HFFc6 (cell line): ENCODE measurements around the gene TAMM41. TPM values are rescaled to one million over a fixed set of nuclear protein-coding genes. Genes with fewer than 3 reads are reported as not detected.
"Not testable (repeated sequence)": the region's sequence is repeated elsewhere in the genome, so short reads cannot be mapped to it uniquely, and the experiment has no call there.

Experiments
- DNase-seq: peaks from one replicate; pipeline ENCODE4 v3.0.0-alpha.2; 2018
- H3K27ac Mint-ChIP-seq: 2 replicates; pipeline ENCODE4 v1.8.0; 2020; ENCODE audit warnings: mild to moderate bottlenecking, mixed read lengths
- H3K27me3 Mint-ChIP-seq: 2 replicates; pipeline ENCODE4 v1.8.0; 2021; ENCODE audit warnings: mild to moderate bottlenecking, moderate library complexity, mixed read lengths; ENCODE audit not compliant: insufficient read depth
- H3K36me3 Mint-ChIP-seq: 2 replicates; pipeline ENCODE4 v1.8.0; 2021; ENCODE audit warnings: low read depth, mixed read lengths
- H3K4me1 Mint-ChIP-seq: 2 replicates; pipeline ENCODE4 v1.8.0; 2020; ENCODE audit warnings: low read depth, mixed read lengths
- H3K4me3 Mint-ChIP-seq: 2 replicates; pipeline ENCODE4 v1.8.0; 2020; ENCODE audit warnings: mild to moderate bottlenecking, moderate library complexity, mixed read lengths
- H3K9me3 Mint-ChIP-seq: 2 replicates; pipeline ENCODE4 v1.8.0; 2020; ENCODE audit warnings: mild to moderate bottlenecking, mixed read lengths
- total RNA-seq, 6 experiments: library from RNA; stranded (reverse); fragmentation: NEBNext Ultra II Directional; extraction: Animal tissue kit (Norgen Biotek cat#: 25700); gene quantifications; 2 replicates in 1 of 6; 3 replicates in 5 of 6; pipeline ENCODE4 v1.2.3, GENCODE V29; 2021
- TF ChIP-seq, protein P1 (sequence below): fragments of 200-600 bp; sonication (generic); IDR thresholded peaks from 2 replicates; pipeline ENCODE4 v1.5.0; 2021; ENCODE audit warnings: antibody characterized with exemption, mild to moderate bottlenecking

TAMM41 gene
- total RNA-seq, 6 experiments from 2014 or later: 11.5 to 16.3 (median 14.9) TPM

DNA sequence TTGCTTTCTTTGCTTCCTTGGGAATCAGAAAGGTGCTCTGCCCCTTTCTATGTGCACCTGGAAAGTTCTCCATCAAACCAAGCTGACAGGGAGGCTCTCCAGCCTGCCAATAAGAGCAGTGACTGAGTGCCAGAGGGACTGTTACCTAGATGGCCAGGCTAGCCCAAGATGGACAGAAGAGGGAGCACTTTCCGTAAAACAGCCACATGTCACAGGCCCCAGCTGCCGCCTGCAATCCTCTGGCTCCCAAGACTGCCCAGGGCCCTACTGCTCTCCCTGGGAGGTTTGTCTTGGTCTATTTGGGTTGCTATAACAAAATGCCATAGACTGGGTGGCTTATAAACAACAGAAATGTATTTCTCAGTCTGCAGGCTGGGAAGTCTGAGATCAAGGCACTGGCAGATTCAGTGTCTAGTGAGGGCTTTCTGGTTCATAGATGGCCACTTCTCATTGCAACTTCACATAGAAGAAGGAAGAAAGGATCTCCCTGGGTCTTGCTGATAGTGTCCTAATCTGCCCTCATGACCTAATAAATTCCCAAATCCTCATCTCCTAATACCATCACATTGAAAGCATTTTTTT lies 72.3 kb downstream of the TAMM41 start:
- DNase-seq: peak; percentile 51
- H3K4me3 Mint-ChIP-seq: no peak overlapping the region
- H3K27me3 Mint-ChIP-seq: peaks cover 3% of the 10 kb centered on the region
- peaks cover 32% of the 10 kb centered on the region for H3K4me1 Mint-ChIP-seq
- no peaks in the 10 kb centered on the region for H3K9me3 Mint-ChIP-seq
- TF ChIP-seq, protein P1, sequence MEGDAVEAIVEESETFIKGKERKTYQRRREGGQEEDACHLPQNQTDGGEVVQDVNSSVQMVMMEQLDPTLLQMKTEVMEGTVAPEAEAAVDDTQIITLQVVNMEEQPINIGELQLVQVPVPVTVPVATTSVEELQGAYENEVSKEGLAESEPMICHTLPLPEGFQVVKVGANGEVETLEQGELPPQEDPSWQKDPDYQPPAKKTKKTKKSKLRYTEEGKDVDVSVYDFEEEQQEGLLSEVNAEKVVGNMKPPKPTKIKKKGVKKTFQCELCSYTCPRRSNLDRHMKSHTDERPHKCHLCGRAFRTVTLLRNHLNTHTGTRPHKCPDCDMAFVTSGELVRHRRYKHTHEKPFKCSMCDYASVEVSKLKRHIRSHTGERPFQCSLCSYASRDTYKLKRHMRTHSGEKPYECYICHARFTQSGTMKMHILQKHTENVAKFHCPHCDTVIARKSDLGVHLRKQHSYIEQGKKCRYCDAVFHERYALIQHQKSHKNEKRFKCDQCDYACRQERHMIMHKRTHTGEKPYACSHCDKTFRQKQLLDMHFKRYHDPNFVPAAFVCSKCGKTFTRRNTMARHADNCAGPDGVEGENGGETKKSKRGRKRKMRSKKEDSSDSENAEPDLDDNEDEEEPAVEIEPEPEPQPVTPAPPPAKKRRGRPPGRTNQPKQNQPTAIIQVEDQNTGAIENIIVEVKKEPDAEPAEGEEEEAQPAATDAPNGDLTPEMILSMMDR: peak; percentile 76
- peaks cover 2% of the 10 kb centered on the region; the same call in 1 of the 2 replicates for H3K36me3 Mint-ChIP-seq
- no peak overlapping the region for H3K27ac Mint-ChIP-seq

DNA sequence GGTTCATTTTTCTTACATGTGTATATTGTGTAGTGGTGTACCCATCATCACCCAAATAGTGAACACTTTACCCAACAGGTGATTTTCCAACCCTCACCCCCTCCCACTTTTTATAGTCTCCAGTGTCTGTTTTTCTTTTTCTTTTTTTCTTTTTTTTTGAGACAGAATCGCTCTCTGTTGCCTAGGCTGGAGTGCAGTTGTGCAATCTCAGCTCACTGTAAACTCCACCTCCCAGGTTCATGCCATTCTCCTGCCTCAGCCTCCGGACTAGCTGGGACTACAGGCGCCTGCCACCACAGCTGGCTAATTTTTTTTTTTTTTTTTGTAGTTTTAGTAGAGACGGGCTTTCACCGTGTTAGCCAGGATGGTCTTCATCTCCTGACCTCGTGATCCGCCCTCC lies 74.8 kb downstream of the TAMM41 start:
- H3K9me3 Mint-ChIP-seq, H3K36me3 Mint-ChIP-seq, H3K27me3 Mint-ChIP-seq: not testable (repeated sequence)
- peak; percentile 39 for DNase-seq
- H3K4me3 Mint-ChIP-seq: peak overlapping the region; percentile 41; the same call in 1 of the 2 replicates
- peak overlapping the region; percentile 57 for H3K27ac Mint-ChIP-seq
- H3K4me1 Mint-ChIP-seq: peaks cover 32% of the 10 kb centered on the region

DNA sequence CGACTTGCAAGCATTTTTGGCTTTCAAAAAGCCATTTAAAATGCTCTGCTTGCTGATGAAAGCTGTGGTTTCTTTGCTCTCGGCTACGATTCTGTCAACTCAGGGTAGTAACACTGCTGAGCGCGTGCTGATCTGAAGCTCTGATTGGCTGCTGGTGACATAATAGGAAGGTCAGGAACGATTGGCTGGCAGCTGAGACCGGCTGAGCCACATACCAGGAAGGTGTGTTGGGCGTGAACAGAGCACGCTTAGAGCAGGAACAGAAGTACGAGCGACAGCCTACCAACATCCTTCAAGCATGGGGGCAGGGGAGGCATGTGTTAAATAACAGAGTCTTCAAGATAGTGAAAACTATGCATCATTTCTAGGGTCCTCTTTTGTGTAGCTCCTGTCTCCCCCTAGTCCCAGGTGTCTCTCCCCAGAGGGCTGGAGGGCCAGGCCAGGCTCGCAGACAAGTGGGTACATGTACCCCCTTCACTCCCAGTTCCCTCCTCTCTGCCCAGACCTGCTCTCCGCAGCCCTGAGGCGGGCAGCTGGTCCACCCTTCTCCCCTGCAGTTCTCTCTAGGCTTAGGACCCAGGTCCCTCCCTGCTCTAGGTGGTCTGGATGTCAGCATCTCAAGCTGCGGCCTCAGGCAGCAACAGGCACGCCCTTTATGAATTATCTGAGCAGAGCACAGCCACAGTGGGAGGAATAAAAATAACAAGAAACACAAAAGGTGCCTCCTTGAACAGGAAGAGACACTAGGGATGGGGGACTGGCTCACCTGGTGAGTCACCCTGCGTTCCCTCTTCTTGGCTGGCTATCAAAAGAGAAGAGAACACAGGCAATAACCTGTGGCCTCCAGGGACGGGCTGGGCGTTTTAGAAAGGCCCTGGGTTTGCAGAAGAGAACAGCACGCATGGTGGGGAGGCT lies 76.0 kb downstream of the TAMM41 start:
- H3K27ac Mint-ChIP-seq: peak overlapping the region; percentile 48
- TF ChIP-seq, protein P1: no peak
- DNase-seq: peak; percentile 83
- no peaks in the 10 kb centered on the region for H3K9me3 Mint-ChIP-seq
- H3K36me3 Mint-ChIP-seq: no peaks in the 10 kb centered on the region
- peaks cover 8% of the 10 kb centered on the region for H3K27me3 Mint-ChIP-seq
- H3K4me3 Mint-ChIP-seq: peak overlapping the region; percentile 47
- peaks cover 32% of the 10 kb centered on the region for H3K4me1 Mint-ChIP-seq

DNA sequence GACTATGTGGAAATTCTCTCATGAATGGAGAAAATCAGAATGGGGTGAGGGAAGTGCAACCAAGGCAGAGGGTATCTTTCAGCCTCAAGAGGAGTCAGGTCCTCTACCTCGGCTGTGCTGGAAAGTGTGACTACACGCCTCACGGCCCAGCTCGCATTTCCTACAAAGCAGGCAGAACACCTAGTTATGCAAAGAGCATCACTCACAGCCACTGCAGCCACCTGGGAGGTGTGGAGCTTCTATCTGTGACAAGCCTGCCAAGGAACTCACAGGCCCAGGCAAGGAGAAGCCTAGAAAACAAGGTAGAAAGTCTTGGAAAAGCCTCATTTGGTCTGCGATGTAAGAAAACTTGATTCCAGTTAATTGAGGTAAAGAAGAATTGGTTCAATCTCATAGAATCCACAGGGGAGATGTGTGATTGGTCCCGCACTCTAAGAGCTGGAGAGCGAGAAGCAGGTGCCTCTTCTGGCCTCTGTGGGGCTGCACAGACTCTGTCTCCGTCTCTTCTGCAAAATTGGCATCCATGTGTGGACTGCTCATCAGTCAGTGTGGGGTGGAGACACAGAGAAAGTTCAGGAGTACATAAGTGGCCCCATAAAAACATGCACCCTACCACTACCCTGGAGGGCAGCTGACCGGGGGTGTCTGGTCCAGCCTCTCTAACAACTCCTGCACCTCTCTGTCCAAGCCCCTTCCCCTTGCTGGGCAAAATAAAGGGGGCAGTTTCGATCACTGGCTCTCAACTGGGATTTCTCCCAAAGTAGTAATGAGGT lies 76.8 kb downstream of the TAMM41 start:
- no peak for DNase-seq
- H3K9me3 Mint-ChIP-seq: no peaks in the 10 kb centered on the region
- H3K4me3 Mint-ChIP-seq: peak overlapping the region; percentile 47
- TF ChIP-seq, protein P1: no peak
- H3K4me1 Mint-ChIP-seq: peaks cover 41% of the 10 kb centered on the region
- H3K36me3 Mint-ChIP-seq: no peaks in the 10 kb centered on the region
- H3K27ac Mint-ChIP-seq: peak overlapping the region; percentile 48
- H3K27me3 Mint-ChIP-seq: peaks cover 8% of the 10 kb centered on the region

DNA sequence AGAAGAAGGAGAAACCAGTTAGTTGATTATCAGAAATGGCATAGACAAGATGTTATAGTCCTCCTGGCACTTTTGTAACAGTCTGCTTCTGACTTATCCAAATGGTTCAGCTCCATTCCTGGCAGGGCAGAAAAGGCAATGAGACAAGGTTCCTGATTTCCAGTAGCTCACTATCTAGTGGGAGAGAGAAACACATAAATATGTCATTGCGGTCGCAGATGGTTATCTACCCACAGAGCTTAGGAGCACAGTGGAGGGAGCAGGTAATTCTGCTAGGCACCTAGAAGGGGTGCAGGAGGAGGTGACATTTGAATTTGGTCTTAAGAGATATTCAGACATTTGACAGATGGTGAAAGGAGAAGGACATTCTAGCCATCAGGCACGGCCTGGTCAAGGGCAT lies 78.1 kb downstream of the TAMM41 start:
- no peaks in the 10 kb centered on the region for H3K36me3 Mint-ChIP-seq
- H3K9me3 Mint-ChIP-seq: no peaks in the 10 kb centered on the region
- peaks cover 7% of the 10 kb centered on the region for H3K27me3 Mint-ChIP-seq
- no peak overlapping the region for H3K4me3 Mint-ChIP-seq
- TF ChIP-seq, protein P1: no peak
- H3K4me1 Mint-ChIP-seq: peaks cover 46% of the 10 kb centered on the region
- DNase-seq: no peak
- no peak overlapping the region for H3K27ac Mint-ChIP-seq
